ENCODE measurements around the gene DDX20. TPM values are rescaled to one million over a fixed set of nuclear protein-coding genes. Genes with fewer than 3 reads are reported as not detected.

Gene DDX20
- total RNA-seq, 4 donors from 2014 or later, result 9.5 to 19.9 (median 13.1) TPM

GRCh38 chr1:111761717-111762116 lies 6.0 kb downstream of the DDX20 start:
- Histone ChIP-seq H3K4me1 (peaks cover 8 to 20% (median 11%) of the 10 kb centered on the region in 4 donors), H3K27ac (replicated peaks in 1 of 4) (no peak overlapping the region), H3K9me3 (no peaks in the 10 kb centered on the region), H3K36me3 (peaks cover 36 to 82% (median 63%) of the 10 kb centered on the region in 4 donors), H3K4me3 (no peak overlapping the region), H3K27me3 (no peaks in the 10 kb centered on the region)
- DNase-seq (ENCODE audit: extremely low spot score), result no peak
- 90% methylated on average over 2 of the region's 2 CpGs for WGBS
- intact Hi-C loops (cut with DNase I), result loop anchor here (10.0 kb wide), 1 partner anchor 537 kb away; the partner anchor contains the start of gene CHI3L2
- TF ChIP-seq POLR2AphosphoS5 (IDR thresholded peaks at IDR 0.05), result no peak
- TF ChIP-seq CTCF (IDR thresholded peaks at IDR 0.05), result no peak
- no peak for TF ChIP-seq EP300 (IDR thresholded peaks at IDR 0.05)
- TF ChIP-seq POLR2A (IDR thresholded peaks at IDR 0.05; ENCODE audit: low read depth), result no peak

- Histone ChIP-seq H3K4me1 (peaks cover 2 to 18% (median 6%) of the 10 kb centered on the region in 4 donors), H3K27ac (replicated peaks in 1 of 4) (no peak overlapping the region), H3K27me3 (no peaks in the 10 kb centered on the region), H3K36me3 (peaks cover 36 to 86% (median 65%) of the 10 kb centered on the region in 4 donors), H3K9me3 (no peaks in the 10 kb centered on the region), H3K4me3 (no peak overlapping the region)
- 89% methylated on average over 2 of the region's 2 CpGs for WGBS
- intact Hi-C loops (cut with DNase I), result loop anchor here (10.0 kb wide), 1 partner anchor 538 kb away; the partner anchor contains the start of gene CHI3L2
- no peak for TF ChIP-seq EP300 (IDR thresholded peaks at IDR 0.05)
- TF ChIP-seq POLR2A (IDR thresholded peaks at IDR 0.05; ENCODE audit: low read depth), result no peak
- TF ChIP-seq CTCF (IDR thresholded peaks at IDR 0.05), result no peak
- no peak for TF ChIP-seq POLR2AphosphoS5 (IDR thresholded peaks at IDR 0.05)
- no peak for DNase-seq (ENCODE audit: extremely low spot score)
Measured at GRCh38 chr1:111762332-111762731, 6.6 kb downstream of the DDX20 start.

GRCh38 chr1:111768023-111768422 lies 12.3 kb downstream of the DDX20 start:
- peak overlapping the region in 3 of 4 donors; percentile 1 to 26 (median 24) for H3K27ac ChIP-seq (replicated peaks in 1 of 4)
- DNase-seq (ENCODE audit: extremely low spot score), result no peak
- H3K9me3 ChIP-seq, result no peaks in the 10 kb centered on the region
- peaks cover 22 to 57% (median 38%) of the 10 kb centered on the region in 4 donors for H3K36me3 ChIP-seq
- intact Hi-C loops (cut with DNase I), result loop anchor here (10.0 kb wide), 1 partner anchor 543 kb away; the partner anchor contains the start of gene CHI3L2
- peaks cover 0 to 24% (median 22%) of the 10 kb centered on the region in 4 donors for H3K4me1 ChIP-seq
- no peaks in the 10 kb centered on the region for H3K27me3 ChIP-seq
- TF ChIP-seq EP300 (IDR thresholded peaks at IDR 0.05) (no peak), POLR2A (IDR thresholded peaks at IDR 0.05; ENCODE audit: low read depth) (no peak), CTCF (IDR thresholded peaks at IDR 0.05) (no peak), POLR2AphosphoS5 (IDR thresholded peaks at IDR 0.05) (no peak)
- no peak overlapping the region for H3K4me3 ChIP-seq

GRCh38 chr1:111768625-111769024 lies 12.9 kb downstream of the DDX20 start:
- TF ChIP-seq POLR2AphosphoS5 (IDR thresholded peaks at IDR 0.05), result no peak
- no peak for TF ChIP-seq POLR2A (IDR thresholded peaks at IDR 0.05; ENCODE audit: low read depth)
- TF ChIP-seq CTCF (IDR thresholded peaks at IDR 0.05), result no peak
- no peak for TF ChIP-seq EP300 (IDR thresholded peaks at IDR 0.05)
- peaks cover 0 to 24% (median 22%) of the 10 kb centered on the region in 4 donors for H3K4me1 ChIP-seq
- no peak overlapping the region for H3K4me3 ChIP-seq
- H3K27me3 ChIP-seq, result no peaks in the 10 kb centered on the region
- no peak for DNase-seq (ENCODE audit: extremely low spot score)
- intact Hi-C loops (cut with DNase I), result loop anchor here (10.0 kb wide), 1 partner anchor 544 kb away; the partner anchor contains the start of gene CHI3L2
- peaks cover 17 to 51% (median 32%) of the 10 kb centered on the region in 4 donors for H3K36me3 ChIP-seq
- H3K9me3 ChIP-seq, result no peaks in the 10 kb centered on the region
- H3K27ac ChIP-seq (replicated peaks in 1 of 4), result peak overlapping the region in 2 of 4 donors; percentile 3 to 26
